Activated CD4-positive, alpha-beta T cell treated with anti-CD3 and anti-CD28 coated beads, Interleukin-2, amount 50 U/mL, for 1 hour (primary cell): ENCODE results near the gene NXNL1.

ENCODE experiments used
- DNase-seq: peaks from one replicate; pipeline ENCODE4 v3.0.0-alpha.2; 2020

NXNL1 gene

GRCh38 chr19:17419154-17419620, 41.5 kb downstream of the NXNL1 start:
- DNase-seq: no peak

GRCh38 chr19:17418710-17419109, 42.0 kb downstream of the NXNL1 start:
- no peak for DNase-seq

DNA sequence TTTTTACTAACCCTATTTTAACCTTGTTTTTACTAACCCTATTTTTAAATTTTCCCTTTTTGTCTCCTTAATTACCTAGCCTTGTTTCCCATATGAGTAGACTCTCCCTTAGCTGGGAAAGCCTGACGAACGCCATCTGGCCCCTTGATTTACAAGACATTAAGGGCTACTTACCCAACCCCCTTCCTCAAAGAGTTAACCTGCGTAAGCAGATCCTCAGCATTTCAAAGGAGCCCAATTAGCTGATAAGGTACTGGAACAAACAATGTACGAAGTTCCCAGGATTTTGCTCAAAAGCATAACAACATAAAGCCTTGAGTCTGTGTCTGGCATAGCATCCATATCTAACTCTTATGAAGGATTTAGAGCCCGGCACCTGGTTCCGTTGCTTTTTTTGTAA, 45.6 kb downstream of the NXNL1 start:
- no peak for DNase-seq

- no peak for DNase-seq
These were observed 46.6 kb downstream of the NXNL1 start for GRCh38 chr19:17414097-17414496.

DNA sequence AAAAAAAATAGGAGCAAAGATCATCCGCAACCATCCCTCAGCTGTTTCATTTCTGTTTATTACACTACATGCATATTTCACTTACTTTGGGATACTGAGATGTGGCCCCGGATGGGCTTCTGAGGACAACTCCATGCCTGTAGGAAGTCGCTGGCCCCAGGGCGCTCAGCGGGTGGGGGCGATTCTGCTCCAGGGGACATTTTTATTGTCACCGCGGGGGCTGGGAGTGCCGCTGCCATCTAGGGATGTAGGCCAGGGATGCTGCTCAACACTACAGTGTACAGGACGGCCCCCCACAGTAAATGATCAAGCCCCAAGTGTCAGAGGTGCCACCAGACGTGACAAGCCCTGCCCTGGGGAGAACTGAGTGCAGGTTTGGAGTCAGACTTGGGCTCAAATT, 48.9 kb downstream of the NXNL1 start:
- no peak for DNase-seq

DNA sequence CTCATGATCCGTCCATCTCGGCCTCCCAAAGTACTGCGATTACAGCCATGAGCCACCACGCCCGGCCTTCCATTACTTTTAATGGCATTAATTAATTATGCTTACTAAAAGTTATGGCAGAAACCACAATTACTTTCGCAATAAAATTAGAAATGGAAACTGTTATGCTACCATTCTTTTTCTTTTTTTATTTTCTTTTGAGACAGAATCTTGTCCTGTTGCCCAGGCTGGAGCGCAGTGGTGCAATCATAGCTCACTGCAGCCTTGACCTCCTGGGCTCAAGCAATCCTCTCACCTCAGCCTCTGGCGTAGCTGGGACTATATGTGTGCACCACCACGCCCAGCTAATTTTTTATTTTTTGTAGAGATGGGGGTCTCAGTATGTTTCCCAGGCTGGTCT, 50.7 kb downstream of the NXNL1 start:
- no peak for DNase-seq

DNA sequence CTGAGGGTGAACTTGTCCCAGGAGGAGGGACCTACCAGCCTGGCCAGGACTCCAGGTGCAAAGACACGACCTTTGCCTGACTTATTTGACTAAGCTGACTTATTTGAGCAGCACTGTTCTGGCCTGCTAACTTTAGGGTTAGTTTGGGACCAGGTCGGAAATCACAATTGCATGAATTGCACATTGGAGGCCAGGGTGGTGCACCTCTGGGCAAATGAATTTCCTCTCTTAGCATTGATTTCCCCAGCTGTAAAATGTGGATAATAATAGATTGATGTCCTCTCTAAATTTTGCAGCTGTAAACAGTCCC, 53.9 kb downstream of the NXNL1 start:
- DNase-seq: no peak

DNA sequence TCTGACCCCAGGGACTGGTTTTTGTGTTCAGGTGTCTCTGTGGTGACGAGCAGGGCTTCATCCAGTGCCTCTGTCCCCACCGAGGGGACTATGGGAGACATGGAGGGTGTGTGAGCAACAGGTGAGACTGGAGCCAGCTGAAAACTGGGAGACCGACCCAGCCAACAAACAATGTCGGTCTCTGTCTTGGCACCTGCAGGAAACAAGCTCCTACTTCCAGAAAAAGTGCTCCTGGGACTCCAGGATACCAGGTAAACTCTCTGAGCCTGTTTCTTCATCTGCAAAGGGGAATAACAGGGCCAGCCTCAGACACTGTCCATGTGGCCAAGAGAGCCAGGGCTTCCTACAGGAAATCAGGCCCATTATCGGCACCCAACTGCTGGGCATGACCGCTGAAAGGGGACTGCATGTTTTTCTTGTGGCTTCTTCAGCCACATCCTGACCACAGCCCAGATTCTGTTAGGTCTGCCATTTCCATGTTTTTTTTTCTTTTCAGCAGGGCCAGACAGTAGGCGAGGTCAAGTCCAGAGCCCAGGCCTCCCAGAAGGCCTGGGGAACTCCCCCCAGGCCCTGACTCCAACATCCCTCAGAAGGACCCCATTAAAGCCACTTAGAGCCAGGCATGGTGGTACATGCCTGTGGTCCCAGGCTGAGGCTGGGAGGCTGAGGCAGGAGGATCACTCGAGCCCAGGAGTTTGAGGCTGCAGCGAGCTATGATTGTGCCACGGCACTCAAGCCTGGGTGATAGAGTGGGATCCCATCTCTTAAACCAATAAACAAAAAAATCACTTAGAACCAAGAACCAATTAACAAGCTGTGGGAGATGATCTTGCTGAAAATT, 54.5 kb downstream of the NXNL1 start:
- DNase-seq: no peak
